Measurements from ENCODE around the gene MBLAC1. TPM values are rescaled to one million over a fixed set of nuclear protein-coding genes. Genes with fewer than 3 reads are reported as not detected.
"Not testable (repeated sequence)": the region's sequence is repeated elsewhere in the genome, so short reads cannot be mapped to it uniquely, and the experiment has no call there.

Gene MBLAC1
- total RNA-seq, 4 donors from 2014 or later, result 3.1 to 8.8 (median 5.0) TPM

DNA sequence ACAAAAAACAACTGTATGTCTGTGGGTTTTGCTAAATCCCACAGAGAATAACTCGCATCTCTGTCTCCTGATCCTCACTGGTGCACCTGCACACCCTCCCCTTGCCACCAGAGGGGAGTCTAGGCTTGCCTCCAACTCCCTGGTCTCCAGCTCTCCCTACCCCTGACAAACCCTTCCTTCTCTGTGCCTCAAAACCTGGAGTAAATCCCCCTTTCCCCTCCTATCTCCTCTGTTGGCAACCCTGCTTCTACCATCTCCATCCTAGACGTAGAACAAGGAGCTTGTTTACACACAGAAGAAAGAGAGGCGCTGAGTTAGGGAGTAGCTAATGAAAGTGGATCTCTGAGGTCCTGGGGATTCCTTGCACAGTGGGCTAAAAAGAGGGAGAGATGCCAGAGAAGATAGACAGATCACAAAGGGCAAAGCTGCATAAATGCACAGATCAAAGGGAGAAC is 6.0 kb downstream of the MBLAC1 start:
- no peaks in the 10 kb centered on the region for H3K9me3 ChIP-seq
- intact Hi-C loops (cut with DNase I), result loop anchor here (5.0 kb wide), 1 partner anchor 85 kb away; the partner anchor contains the start of gene PVRIG
- no peak for DNase-seq (ENCODE audit: extremely low spot score)
- H3K36me3 ChIP-seq, result no peaks in the 10 kb centered on the region
- WGBS, result 17% methylated on average over 3 of the region's 3 CpGs
- H3K4me3 ChIP-seq, result no peak overlapping the region
- peaks cover 0 to 3% (median 0%) of the 10 kb centered on the region in 4 donors for H3K27me3 ChIP-seq
- no peak overlapping the region for H3K27ac ChIP-seq (replicated peaks in 1 of 4)
- TF ChIP-seq CTCF (IDR thresholded peaks at IDR 0.05) (peak; percentile 74 to 80 (median 75)), EP300 (IDR thresholded peaks at IDR 0.05) (no peak), POLR2AphosphoS5 (IDR thresholded peaks at IDR 0.05) (no peak), POLR2A (IDR thresholded peaks at IDR 0.05; ENCODE audit: low read depth) (no peak)
- H3K4me1 ChIP-seq, result peaks cover 12 to 26% (median 20%) of the 10 kb centered on the region in 4 donors

GRCh38 chr7:100137851-100138760 is 11.3 kb downstream of the MBLAC1 start:
- Histone ChIP-seq H3K27ac (replicated peaks in 1 of 4) (no peak overlapping the region), H3K9me3 (no peaks in the 10 kb centered on the region), H3K27me3 (peaks cover 0 to 3% (median 0%) of the 10 kb centered on the region in 4 donors), H3K4me3 (no peak overlapping the region), H3K4me1 (no peaks in the 10 kb centered on the region), H3K36me3 (no peaks in the 10 kb centered on the region)
- TF ChIP-seq POLR2AphosphoS5 (IDR thresholded peaks at IDR 0.05) (no peak), CTCF (IDR thresholded peaks at IDR 0.05) (no peak)
- no peak for DNase-seq (ENCODE audit: extremely low spot score)
- intact Hi-C loops (cut with DNase I), result no loop called here
- 86% methylated on average over 13 of the region's 13 CpGs for WGBS

DNA sequence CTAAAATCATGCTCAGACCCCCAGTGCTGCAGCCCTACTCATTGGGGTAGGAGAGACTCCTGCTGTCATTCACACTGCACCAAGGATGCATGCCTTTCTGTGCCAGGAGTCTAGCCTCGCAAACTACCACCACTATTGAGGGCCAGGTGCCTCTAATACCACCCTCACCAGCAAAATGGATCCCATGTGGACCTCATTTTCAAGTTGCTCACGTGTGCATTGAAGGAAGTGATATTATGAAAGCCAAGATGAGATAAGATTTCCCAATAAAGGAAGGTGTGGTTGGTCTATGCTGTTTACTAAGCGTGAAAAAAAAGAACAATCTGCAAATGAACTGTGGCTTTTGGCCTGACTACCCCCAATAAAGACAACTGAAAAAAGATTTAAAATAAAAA is 14.8 kb downstream of the MBLAC1 start:
- no peak for DNase-seq (ENCODE audit: extremely low spot score)
- 81% methylated on average over 3 of the region's 3 CpGs for WGBS

DNA sequence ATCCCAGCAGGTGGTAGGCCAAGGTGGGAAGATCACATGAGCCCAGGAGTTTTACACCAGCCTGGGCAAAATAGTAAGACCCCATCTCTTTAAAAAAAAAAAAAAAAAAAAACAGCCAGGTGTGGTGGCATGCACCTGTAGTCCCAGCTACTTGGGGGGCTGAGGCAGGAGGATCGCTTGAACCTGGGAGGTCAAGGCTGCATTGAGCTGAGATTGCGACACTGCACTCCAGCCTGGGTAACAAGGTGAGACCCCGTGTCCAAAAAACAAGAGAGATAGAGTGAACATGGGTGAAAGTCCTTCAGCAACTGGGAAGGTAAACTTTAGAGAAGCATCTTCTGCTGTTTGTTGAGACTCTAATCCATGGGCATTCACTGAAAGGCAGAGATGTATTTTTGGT is 15.7 kb downstream of the MBLAC1 start:
- Histone ChIP-seq H3K27ac (replicated peaks in 1 of 4) (no peak overlapping the region), H3K36me3 (no peaks in the 10 kb centered on the region), H3K27me3 (no peaks in the 10 kb centered on the region), H3K9me3 (no peaks in the 10 kb centered on the region), H3K4me3 (no peak overlapping the region), H3K4me1 (no peaks in the 10 kb centered on the region)
- WGBS, result 94% methylated on average over 3 of the region's 3 CpGs
- intact Hi-C loops (cut with DNase I), result no loop called here
- no peak for DNase-seq (ENCODE audit: extremely low spot score)
- TF ChIP-seq EP300 (IDR thresholded peaks at IDR 0.05), result no peak

More for the DNA sequence above, 14.8 kb downstream of the MBLAC1 start:
- Histone ChIP-seq H3K27ac (replicated peaks in 1 of 4) (no peak overlapping the region), H3K4me1 (no peaks in the 10 kb centered on the region), H3K9me3 (no peaks in the 10 kb centered on the region), H3K36me3 (no peaks in the 10 kb centered on the region), H3K27me3 (peaks cover 0 to 3% (median 0%) of the 10 kb centered on the region in 4 donors), H3K4me3 (no peak overlapping the region)
- intact Hi-C loops (cut with DNase I), result no loop called here
- TF ChIP-seq POLR2A (IDR thresholded peaks at IDR 0.05; ENCODE audit: low read depth) (no peak), CTCF (IDR thresholded peaks at IDR 0.05) (no peak), POLR2AphosphoS5 (IDR thresholded peaks at IDR 0.05) (no peak), EP300 (IDR thresholded peaks at IDR 0.05) (no peak)

DNA sequence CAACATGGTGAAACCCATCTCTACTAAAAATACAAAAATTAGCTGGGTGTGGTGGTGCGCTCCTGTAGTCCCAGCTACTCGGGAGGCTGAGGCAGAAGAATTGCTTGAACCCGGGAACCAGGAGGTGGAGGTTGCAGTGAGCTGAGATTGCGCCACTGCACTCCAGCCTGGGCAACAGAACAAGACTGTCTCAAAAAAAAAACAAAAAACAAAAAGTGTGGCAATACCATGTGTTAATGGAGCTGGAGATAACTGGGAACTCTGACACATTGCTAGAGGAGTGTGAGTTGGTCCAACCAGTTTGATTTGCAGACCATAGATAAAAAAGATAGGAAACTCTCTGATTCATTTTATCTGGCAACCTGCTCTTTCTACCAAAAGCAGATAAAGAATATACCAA is 19.6 kb downstream of the MBLAC1 start:
- H3K4me1 ChIP-seq, result peaks cover 10 to 25% (median 21%) of the 10 kb centered on the region in 4 donors
- H3K27ac ChIP-seq (replicated peaks in 1 of 4); H3K27me3 ChIP-seq; H3K4me3 ChIP-seq; H3K36me3 ChIP-seq; DNase-seq (ENCODE audit: extremely low spot score); intact Hi-C loops (cut with DNase I); H3K9me3 ChIP-seq: not testable (repeated sequence)
- WGBS, result 89% methylated on average over 4 of the region's 4 CpGs
